Vagina (tissue), 2 donors: ENCODE results near the gene TNNT2. TPM values are rescaled to one million over a fixed set of nuclear protein-coding genes. Genes with fewer than 3 reads are reported as not detected.

ENCODE experiments used
- DNase-seq, 2 donors: peaks; one replicate each; pipeline ENCODE4 v3.0.0-alpha.2; 2017; ENCODE audit errors: extremely low spot score in 2 of 2
- H3K27ac ChIP-seq: fragments of 200-600 bp; sonication (generic); one replicate; pipeline ENCODE4 v1.5.1; 2019
- H3K27me3 ChIP-seq: fragments of 200-600 bp; sonication (generic); one replicate; pipeline ENCODE4 v1.5.1; 2019
- H3K36me3 ChIP-seq, 2 donors: fragments of 200-600 bp; sonication (generic); one replicate each; pipeline ENCODE4 v1.5.1; 2017 to 2019
- H3K4me1 ChIP-seq: fragments of 200-600 bp; sonication (generic); one replicate; pipeline ENCODE4 v1.5.1; 2019
- H3K4me3 ChIP-seq, 2 donors: fragments of 200-600 bp; sonication (generic); 1 replicate in 1 of 2; 2 replicates in 1 of 2; pipeline ENCODE4 v1.5.1; 2016 to 2019
- H3K9me3 ChIP-seq: fragments of 200-600 bp; sonication (generic); one replicate; pipeline ENCODE4 v1.5.1; 2019
- POLR2A ChIP-seq, 2 donors: fragments of 450-650 bp; IDR thresholded peaks; one replicate each; pipeline ENCODE4 v1.6.1; 2017; ENCODE audit warnings: antibody characterized with exemption in 2 of 2, mild to moderate bottlenecking in 2 of 2, moderate library complexity in 2 of 2
- POLR2AphosphoS5 ChIP-seq, 2 donors: sonication (generic); formaldehyde crosslinking; IDR thresholded peaks; one replicate each; pipeline ENCODE4 v1.9.0; 2017; ENCODE audit warnings: antibody characterized with exemption in 2 of 2, mild to moderate bottlenecking in 2 of 2, low read depth in 1 of 2; ENCODE audit not compliant: insufficient read depth in 1 of 2
- intact Hi-C: fragments of 100-400 bp; cut with DNase I; formaldehyde crosslinking; loops from one replicate; pipeline ENCODE4 v1.15.1; 2023
- total RNA-seq: library from RNA; depleted of rRNA; stranded (reverse); fragments of >200 nt; gene quantifications from one replicate; pipeline ENCODE4 v1.2.3, GENCODE V29; 2016
- TF ChIP-seq, protein P1 (sequence below), 3 experiments: fragments of 450-650 bp in 2 of 3; fragments of 200-600 bp in 1 of 3; sonication (generic) in 1 of 3; IDR thresholded peaks; one replicate each; pipeline ENCODE4 v1.5.1; 2017 to 2019; ENCODE audit warnings: antibody characterized with exemption in 3 of 3, mild to moderate bottlenecking in 2 of 3, moderate library complexity in 2 of 3

TNNT2 gene
- total RNA-seq, 1 donor from 2014 or later: 9.8 TPM

DNA sequence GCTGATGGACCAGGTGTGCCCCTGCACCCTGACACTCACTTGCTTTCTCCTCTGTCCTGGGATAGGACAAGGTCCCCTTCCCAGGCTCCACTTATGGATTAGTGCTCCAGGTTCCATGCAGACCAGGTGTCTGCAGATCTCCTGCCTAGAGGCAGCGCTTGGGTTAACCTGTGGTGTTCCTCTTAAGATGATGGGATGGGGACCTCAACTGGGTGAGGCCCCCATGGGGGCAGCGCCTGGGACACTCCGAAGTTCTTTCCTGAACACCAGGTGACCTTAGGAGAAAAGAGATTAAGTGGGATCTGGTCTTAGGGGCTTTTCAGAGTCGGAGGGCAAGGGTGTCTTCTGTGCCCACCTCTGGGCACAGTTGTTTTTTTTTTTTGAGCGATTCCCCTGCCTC lies 21.2 kb downstream of the TNNT2 start:
- no peak overlapping the region for H3K27ac ChIP-seq
- TF ChIP-seq, protein P1, sequence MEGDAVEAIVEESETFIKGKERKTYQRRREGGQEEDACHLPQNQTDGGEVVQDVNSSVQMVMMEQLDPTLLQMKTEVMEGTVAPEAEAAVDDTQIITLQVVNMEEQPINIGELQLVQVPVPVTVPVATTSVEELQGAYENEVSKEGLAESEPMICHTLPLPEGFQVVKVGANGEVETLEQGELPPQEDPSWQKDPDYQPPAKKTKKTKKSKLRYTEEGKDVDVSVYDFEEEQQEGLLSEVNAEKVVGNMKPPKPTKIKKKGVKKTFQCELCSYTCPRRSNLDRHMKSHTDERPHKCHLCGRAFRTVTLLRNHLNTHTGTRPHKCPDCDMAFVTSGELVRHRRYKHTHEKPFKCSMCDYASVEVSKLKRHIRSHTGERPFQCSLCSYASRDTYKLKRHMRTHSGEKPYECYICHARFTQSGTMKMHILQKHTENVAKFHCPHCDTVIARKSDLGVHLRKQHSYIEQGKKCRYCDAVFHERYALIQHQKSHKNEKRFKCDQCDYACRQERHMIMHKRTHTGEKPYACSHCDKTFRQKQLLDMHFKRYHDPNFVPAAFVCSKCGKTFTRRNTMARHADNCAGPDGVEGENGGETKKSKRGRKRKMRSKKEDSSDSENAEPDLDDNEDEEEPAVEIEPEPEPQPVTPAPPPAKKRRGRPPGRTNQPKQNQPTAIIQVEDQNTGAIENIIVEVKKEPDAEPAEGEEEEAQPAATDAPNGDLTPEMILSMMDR (IDR thresholded peaks at IDR 0.05): no peak
- intact Hi-C loops: no loop called here
- no peaks in the 10 kb centered on the region for H3K27me3 ChIP-seq
- H3K4me3 ChIP-seq: no peak overlapping the region
- peaks cover 18% of the 10 kb centered on the region for H3K4me1 ChIP-seq
- DNase-seq: no peak
- H3K36me3 ChIP-seq: no peaks in the 10 kb centered on the region
- H3K9me3 ChIP-seq: no peaks in the 10 kb centered on the region

DNA sequence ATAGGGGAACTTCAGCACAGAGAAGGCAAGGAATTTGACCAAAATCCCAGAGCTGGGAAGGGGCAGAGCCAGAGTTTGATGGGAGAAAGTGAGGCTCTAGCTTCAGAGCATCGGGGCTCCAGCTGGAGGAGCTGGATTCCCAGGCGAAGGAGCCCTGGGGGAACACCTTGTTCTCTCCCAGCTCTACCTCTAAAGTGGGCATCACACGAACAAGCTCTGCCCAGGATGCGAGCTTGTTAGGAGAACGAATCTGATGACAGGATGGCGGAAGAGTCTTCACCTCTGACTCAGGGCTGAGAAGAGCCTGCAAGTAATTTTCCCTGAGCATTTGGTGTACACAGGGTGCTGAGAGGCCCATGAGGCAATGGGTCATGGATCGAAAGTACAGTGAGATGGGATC lies 22.0 kb downstream of the TNNT2 start:
- no peaks in the 10 kb centered on the region for H3K9me3 ChIP-seq
- H3K27me3 ChIP-seq: no peaks in the 10 kb centered on the region
- H3K27ac ChIP-seq: peak overlapping the region; percentile 44
- TF ChIP-seq, protein P1 (IDR thresholded peaks at IDR 0.05): no peak
- TF ChIP-seq POLR2A (IDR thresholded peaks at IDR 0.05) (no peak), POLR2AphosphoS5 (IDR thresholded peaks at IDR 0.05; ENCODE audit: insufficient read depth in 1 of 2, low read depth in 1 of 2) (no peak)
- no peaks in the 10 kb centered on the region for H3K36me3 ChIP-seq
- intact Hi-C loops: no loop called here
- peaks cover 18% of the 10 kb centered on the region for H3K4me1 ChIP-seq
- no peak for DNase-seq
- no peak overlapping the region for H3K4me3 ChIP-seq

DNA sequence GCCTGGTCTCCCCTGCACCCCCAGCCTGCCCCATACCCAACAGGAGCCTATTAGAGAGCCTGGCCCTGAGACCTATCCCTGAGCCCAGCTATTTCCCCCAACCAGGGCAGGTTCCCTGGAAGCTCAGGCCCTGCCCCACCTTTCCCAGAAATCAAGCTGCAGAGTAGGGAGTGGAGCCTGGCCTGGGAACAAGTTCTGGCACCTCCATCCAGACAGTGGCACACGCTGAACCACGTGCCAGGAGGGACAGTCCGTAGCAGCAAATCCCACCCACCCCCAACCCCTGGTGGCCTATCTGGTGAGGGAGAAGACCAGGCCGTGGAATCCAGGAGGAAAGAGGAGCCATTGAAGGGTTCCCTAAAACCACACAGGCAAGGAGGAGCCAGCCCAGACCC lies 22.6 kb downstream of the TNNT2 start:
- DNase-seq: no peak
- Histone ChIP-seq H3K4me1 (peaks cover 18% of the 10 kb centered on the region), H3K27ac (peak overlapping the region; percentile 44), H3K36me3 (no peaks in the 10 kb centered on the region), H3K27me3 (no peaks in the 10 kb centered on the region), H3K4me3 (no peak overlapping the region), H3K9me3 (no peaks in the 10 kb centered on the region)
- intact Hi-C loops: no loop called here
- TF ChIP-seq, protein P1 (IDR thresholded peaks at IDR 0.05): no peak
- TF ChIP-seq POLR2A (IDR thresholded peaks at IDR 0.05): no peak
- TF ChIP-seq POLR2AphosphoS5 (IDR thresholded peaks at IDR 0.05; ENCODE audit: insufficient read depth in 1 of 2, low read depth in 1 of 2): no peak

DNA sequence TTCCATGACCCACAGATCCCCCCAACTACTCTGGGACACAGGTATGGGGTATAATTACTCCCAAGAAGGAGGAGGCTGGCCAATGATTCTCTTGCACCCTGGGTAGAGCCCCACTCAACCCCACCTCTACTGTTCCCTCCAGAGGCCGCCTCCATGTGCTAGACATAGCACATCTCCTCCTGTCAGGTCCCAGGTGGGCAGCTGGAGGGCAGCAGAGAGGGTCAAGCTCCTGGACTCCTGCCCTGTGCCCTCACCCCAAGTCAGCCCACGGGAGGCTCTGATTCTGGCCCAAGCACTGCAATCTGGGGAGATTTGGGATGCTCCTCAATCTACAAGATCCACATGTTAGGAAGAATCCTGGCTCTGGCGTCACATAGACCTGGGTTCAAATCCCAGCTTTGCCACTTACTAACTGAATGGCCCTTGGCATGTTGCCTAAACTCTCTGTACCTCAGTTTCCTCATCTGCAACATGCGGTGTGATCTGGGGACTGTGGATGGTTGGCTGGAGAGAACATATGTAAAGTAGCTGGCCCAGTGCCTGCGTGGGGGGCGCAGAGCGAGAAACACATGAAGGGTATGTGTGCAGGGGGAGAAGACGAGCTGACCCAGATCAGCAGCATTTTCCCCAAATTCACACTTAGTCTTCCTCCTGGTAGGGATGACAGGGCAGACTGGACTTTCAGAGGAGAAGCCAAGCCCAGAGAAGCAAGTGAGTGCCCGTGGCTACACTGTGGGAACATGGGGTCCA lies 23.2 kb downstream of the TNNT2 start:
- H3K27me3 ChIP-seq: no peaks in the 10 kb centered on the region
- H3K4me1 ChIP-seq: peaks cover 18% of the 10 kb centered on the region
- no peaks in the 10 kb centered on the region for H3K36me3 ChIP-seq
- no peaks in the 10 kb centered on the region for H3K9me3 ChIP-seq
- H3K27ac ChIP-seq: peak overlapping the region; percentile 44
- no peak for DNase-seq
- no peak overlapping the region for H3K4me3 ChIP-seq
- intact Hi-C loops: no loop called here
- no peak for TF ChIP-seq POLR2A (IDR thresholded peaks at IDR 0.05)
- no peak for TF ChIP-seq POLR2AphosphoS5 (IDR thresholded peaks at IDR 0.05; ENCODE audit: insufficient read depth in 1 of 2, low read depth in 1 of 2)
- TF ChIP-seq, protein P1 (IDR thresholded peaks at IDR 0.05): no peak

DNA sequence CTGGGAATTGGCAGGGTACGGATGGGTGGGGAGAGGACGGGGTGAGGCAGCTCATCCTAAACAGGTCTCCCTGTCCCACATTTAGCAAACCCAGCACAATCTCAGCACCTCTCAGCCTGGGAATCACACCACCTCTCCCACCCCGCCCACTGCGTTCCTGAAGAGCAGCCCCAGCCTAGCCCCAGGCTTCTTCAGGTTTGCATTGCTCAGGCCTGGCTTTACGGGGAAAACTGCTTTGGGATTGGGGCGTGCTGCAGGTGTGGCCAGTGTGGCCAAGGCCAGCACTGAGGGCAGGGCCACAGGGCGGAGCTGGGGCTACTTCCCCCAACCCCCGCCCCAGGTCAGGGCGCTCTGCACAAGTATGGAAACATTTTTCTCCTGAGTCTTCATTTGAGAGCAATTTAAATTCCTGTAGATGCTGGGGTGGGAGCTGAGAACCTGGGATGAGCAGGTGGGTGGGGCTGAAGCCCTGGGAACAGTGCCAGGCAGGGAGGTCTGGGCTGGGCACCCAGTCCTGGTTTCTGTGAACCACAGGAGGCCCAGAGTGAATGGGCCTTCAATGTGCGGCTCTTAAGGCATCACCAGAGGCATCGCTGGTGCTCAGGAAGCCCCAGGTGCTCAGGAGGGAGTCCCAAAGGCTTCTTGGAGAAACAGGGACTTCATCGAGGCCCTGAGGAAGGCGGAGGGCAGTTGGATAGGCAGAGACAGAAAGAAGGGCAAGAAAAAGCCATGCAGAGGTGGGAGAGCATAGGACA lies 24.1 kb downstream of the TNNT2 start:
- no peaks in the 10 kb centered on the region for H3K27me3 ChIP-seq
- intact Hi-C loops: no loop called here
- H3K4me1 ChIP-seq: peaks cover 13% of the 10 kb centered on the region
- H3K4me3 ChIP-seq: no peak overlapping the region
- no peaks in the 10 kb centered on the region for H3K9me3 ChIP-seq
- DNase-seq: no peak
- TF ChIP-seq, protein P1 (IDR thresholded peaks at IDR 0.05): no peak
- no peak for TF ChIP-seq POLR2AphosphoS5 (IDR thresholded peaks at IDR 0.05; ENCODE audit: insufficient read depth in 1 of 2, low read depth in 1 of 2)
- no peak for TF ChIP-seq POLR2A (IDR thresholded peaks at IDR 0.05)
- H3K27ac ChIP-seq: peak overlapping the region; percentile 44
- no peaks in the 10 kb centered on the region for H3K36me3 ChIP-seq
